ENCODE data around the gene PRM2. TPM values are rescaled to one million over a fixed set of nuclear protein-coding genes. Genes with fewer than 3 reads are reported as not detected.

The PRM2 gene
- total RNA-seq, 3 donors from 2014 or later (not counting 1 experiment from before 2014, with no cell fraction given) = not detected

- H3K9me3 ChIP-seq (ENCODE audit: control insufficient read depth, insufficient read depth, low read length) = no peaks in the 10 kb centered on the region
- no peak overlapping the region for H3K27ac ChIP-seq (ENCODE audit: low read length)
- no peak overlapping the region for H3K4me3 ChIP-seq (ENCODE audit: low read length)
- H3K27me3 ChIP-seq (ENCODE audit: control insufficient read depth, insufficient read depth, low read length) = no peaks in the 10 kb centered on the region
- Mint-ChIP-seq H3K27me3 (ENCODE audit: low read depth in 2 of 2) (peaks cover 31 to 40% of the 10 kb centered on the region in 2 donors), H3K9me3 (no peaks in the 10 kb centered on the region), H3K36me3 (no peaks in the 10 kb centered on the region), H3K4me1 (peaks cover 6 to 7% of the 10 kb centered on the region in 2 donors), H3K4me3 (no peak overlapping the region), H3K27ac (no peak overlapping the region)
- DNase-seq (no peak), ATAC-seq (no peak)
- intact Hi-C loops (cut with micrococcal nuclease) = no loop called here
- TF ChIP-seq CTCF (IDR thresholded peaks at IDR 0.05) = no peak
- WGBS (ENCODE audit: insufficient coverage) = 94% methylated on average over 4 of the region's 8 CpGs
- H3K36me3 ChIP-seq (ENCODE audit: control insufficient read depth, insufficient read depth, low read length) = no peaks in the 10 kb centered on the region
- H3K4me1 ChIP-seq (ENCODE audit: control insufficient read depth, insufficient read depth, low read length) = peaks cover 38% of the 10 kb centered on the region
Observed at GRCh38 chr16:11306381-11306780, 30.1 kb upstream of the PRM2 start.

- no peaks in the 10 kb centered on the region for H3K27me3 ChIP-seq (ENCODE audit: control insufficient read depth, insufficient read depth, low read length)
- no peak overlapping the region for H3K4me3 ChIP-seq (ENCODE audit: low read length)
- peaks cover 12% of the 10 kb centered on the region for H3K4me1 ChIP-seq (ENCODE audit: control insufficient read depth, insufficient read depth, low read length)
- Mint-ChIP-seq H3K27me3 (ENCODE audit: low read depth in 2 of 2) (peaks cover 36 to 40% of the 10 kb centered on the region in 2 donors), H3K4me1 (no peaks in the 10 kb centered on the region), H3K4me3 (no peak overlapping the region), H3K27ac (no peak overlapping the region), H3K9me3 (no peaks in the 10 kb centered on the region), H3K36me3 (no peaks in the 10 kb centered on the region)
- WGBS (ENCODE audit: insufficient coverage) = 87% methylated on average over 18 of the region's 18 CpGs
- intact Hi-C loops (cut with micrococcal nuclease) = no loop called here
- H3K36me3 ChIP-seq (ENCODE audit: control insufficient read depth, insufficient read depth, low read length) = no peaks in the 10 kb centered on the region
- no peak for ATAC-seq
- TF ChIP-seq CTCF (IDR thresholded peaks at IDR 0.05) = no peak
- H3K27ac ChIP-seq (ENCODE audit: low read length) = no peak overlapping the region
- DNase-seq = no peak
- H3K9me3 ChIP-seq (ENCODE audit: control insufficient read depth, insufficient read depth, low read length) = no peaks in the 10 kb centered on the region
Observed at GRCh38 chr16:11303405-11304138, 27.3 kb upstream of the PRM2 start.

GRCh38 chr16:11302977-11303376, 26.7 kb upstream of the PRM2 start:
- H3K4me3 ChIP-seq (ENCODE audit: low read length) = no peak overlapping the region
- 86% methylated on average over 3 of the region's 4 CpGs for WGBS (ENCODE audit: insufficient coverage)

More at GRCh38 chr16:11302977-11303376, 26.7 kb upstream of the PRM2 start:
- H3K4me1 ChIP-seq (ENCODE audit: control insufficient read depth, insufficient read depth, low read length) = peaks cover 12% of the 10 kb centered on the region
- Mint-ChIP-seq H3K4me3 (no peak overlapping the region), H3K27ac (no peak overlapping the region), H3K4me1 (peaks cover 0 to under 1% of the 10 kb centered on the region in 2 donors), H3K36me3 (no peaks in the 10 kb centered on the region), H3K27me3 (ENCODE audit: low read depth in 2 of 2) (peaks cover 37 to 40% of the 10 kb centered on the region in 2 donors), H3K9me3 (no peaks in the 10 kb centered on the region)
- intact Hi-C loops (cut with micrococcal nuclease) = no loop called here
- no peak for TF ChIP-seq CTCF (IDR thresholded peaks at IDR 0.05)
- ATAC-seq = no peak
- H3K27me3 ChIP-seq (ENCODE audit: control insufficient read depth, insufficient read depth, low read length) = no peaks in the 10 kb centered on the region
- H3K36me3 ChIP-seq (ENCODE audit: control insufficient read depth, insufficient read depth, low read length) = no peaks in the 10 kb centered on the region
- DNase-seq = no peak
- H3K27ac ChIP-seq (ENCODE audit: low read length) = no peak overlapping the region
- no peaks in the 10 kb centered on the region for H3K9me3 ChIP-seq (ENCODE audit: control insufficient read depth, insufficient read depth, low read length)

Data from natural killer cell (primary cell).